AG04450 (cell line): ENCODE measurements around the gene THBS1. TPM values are rescaled to one million over a fixed set of nuclear protein-coding genes. Genes with fewer than 3 reads are reported as not detected.

Source experiments
- CTCF ChIA-PET: fragments of 300-600, 350-600 bp; formaldehyde crosslinking; extraction: SDS; loops from one replicate; lab custom pipeline; 2022; ENCODE audit warnings: antibody characterized with exemption, inconsistent platforms; lab: Charles Lee
- POLR2A ChIA-PET: fragments of 350-600 bp; formaldehyde crosslinking; extraction: SDS; loops from one replicate; lab custom pipeline; 2021; ENCODE audit warnings: antibody characterized with exemption, inconsistent platforms; lab: Yijun Ruan, JAX
- DNase-seq: peaks from one replicate; pipeline ENCODE4 v3.0.0-alpha.2; 2011; ENCODE audit warnings: low read depth, low spot score
- H3K27ac ChIP-seq: one replicate; pipeline ENCODE4 v1.5.1; 2012; ENCODE audit warnings: low read depth, low read length, control low read depth
- H3K27me3 ChIP-seq: one replicate; pipeline ENCODE4 v1.6.0; 2012; ENCODE audit warnings: low read length; ENCODE audit not compliant: control insufficient read depth, insufficient read depth
- H3K4me3 ChIP-seq: 2 replicates; pipeline ENCODE4 v1.5.1; 2011; ENCODE audit warnings: mild to moderate bottlenecking, low read depth, low read length, control low read depth
- H3K9me3 ChIP-seq: 2 replicates; pipeline ENCODE4 v1.5.1; 2012; ENCODE audit warnings: low read length; ENCODE audit not compliant: control insufficient read depth, insufficient read depth
- polyA plus RNA-seq: library from polyadenylated mRNA; depleted of rRNA; stranded (reverse); fragments of >200 nt; gene quantifications from 2 replicates; pipeline ENCODE4 v1.2.3, GENCODE V29; 2011
- TF ChIP-seq, protein P1 (sequence below): IDR thresholded peaks from 2 replicates; pipeline ENCODE4 v1.5.1; 2011; ENCODE audit warnings: low read depth, low read length, control low read depth, inconsistent platforms

The THBS1 gene
- polyA plus RNA-seq, 1 experiment: 686 TPM

DNA sequence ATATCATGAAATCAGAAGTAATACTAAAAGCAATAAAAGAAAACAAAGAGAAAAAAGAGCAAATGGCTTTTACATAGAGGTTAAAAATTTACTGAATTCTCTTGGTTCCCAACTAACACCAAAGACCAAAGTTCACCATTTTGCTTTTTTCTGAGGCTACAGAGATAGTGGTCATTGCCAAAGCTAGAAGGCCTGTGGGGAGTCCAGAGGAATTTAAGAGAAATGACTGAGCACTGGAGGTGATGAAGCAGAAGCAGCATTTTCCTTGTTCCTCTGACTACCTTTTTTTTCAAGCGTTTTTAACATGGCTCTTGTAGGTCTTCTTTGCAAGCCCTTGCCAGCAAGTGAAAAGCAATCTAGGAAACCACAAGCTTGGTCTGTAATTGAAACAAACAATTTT lies 58.2 kb downstream of the THBS1 start:
- no peak overlapping the region for H3K27ac ChIP-seq
- H3K27me3 ChIP-seq: no peaks in the 10 kb centered on the region
- DNase-seq: no peak
- H3K4me3 ChIP-seq: no peak overlapping the region
- TF ChIP-seq, protein P1, sequence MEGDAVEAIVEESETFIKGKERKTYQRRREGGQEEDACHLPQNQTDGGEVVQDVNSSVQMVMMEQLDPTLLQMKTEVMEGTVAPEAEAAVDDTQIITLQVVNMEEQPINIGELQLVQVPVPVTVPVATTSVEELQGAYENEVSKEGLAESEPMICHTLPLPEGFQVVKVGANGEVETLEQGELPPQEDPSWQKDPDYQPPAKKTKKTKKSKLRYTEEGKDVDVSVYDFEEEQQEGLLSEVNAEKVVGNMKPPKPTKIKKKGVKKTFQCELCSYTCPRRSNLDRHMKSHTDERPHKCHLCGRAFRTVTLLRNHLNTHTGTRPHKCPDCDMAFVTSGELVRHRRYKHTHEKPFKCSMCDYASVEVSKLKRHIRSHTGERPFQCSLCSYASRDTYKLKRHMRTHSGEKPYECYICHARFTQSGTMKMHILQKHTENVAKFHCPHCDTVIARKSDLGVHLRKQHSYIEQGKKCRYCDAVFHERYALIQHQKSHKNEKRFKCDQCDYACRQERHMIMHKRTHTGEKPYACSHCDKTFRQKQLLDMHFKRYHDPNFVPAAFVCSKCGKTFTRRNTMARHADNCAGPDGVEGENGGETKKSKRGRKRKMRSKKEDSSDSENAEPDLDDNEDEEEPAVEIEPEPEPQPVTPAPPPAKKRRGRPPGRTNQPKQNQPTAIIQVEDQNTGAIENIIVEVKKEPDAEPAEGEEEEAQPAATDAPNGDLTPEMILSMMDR: no peak
- ChIA-PET POLR2A (no interaction called here), CTCF (interaction anchor here (1.4 kb wide), 1 partner anchor 9 kb away, joined by 3 read pairs; no protein-coding TSS in a partner anchor)
- H3K9me3 ChIP-seq: no peaks in the 10 kb centered on the region

DNA sequence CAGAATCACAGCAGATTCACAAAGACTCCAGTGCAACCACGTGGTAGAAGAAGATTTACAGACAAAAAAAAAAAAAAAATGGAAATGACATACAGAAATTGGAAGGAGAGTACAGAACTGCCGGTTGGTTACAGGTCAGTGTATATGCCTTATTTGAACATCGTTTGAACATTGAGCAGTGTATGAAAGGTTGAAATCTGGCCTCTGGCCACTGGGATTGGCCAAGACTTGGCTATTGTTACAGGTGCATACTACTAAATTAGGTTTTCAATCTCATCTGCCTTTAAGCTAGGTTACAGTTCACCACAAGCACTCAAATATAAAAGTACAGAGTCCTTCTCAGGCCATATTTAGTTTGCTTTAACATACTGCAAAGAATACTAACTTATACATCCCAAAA lies 59.8 kb downstream of the THBS1 start:
- Histone ChIP-seq H3K27me3 (no peaks in the 10 kb centered on the region), H3K4me3 (no peak overlapping the region), H3K9me3 (no peaks in the 10 kb centered on the region; the same call in 1 of the 2 replicates), H3K27ac (no peak overlapping the region)
- TF ChIP-seq, protein P1: no peak
- CTCF ChIA-PET: interaction anchor here (3.0 kb wide), 1 partner anchor 116 kb away, joined by 8 read pairs; no protein-coding TSS in a partner anchor
- POLR2A ChIA-PET: no interaction called here
- no peak for DNase-seq

DNA sequence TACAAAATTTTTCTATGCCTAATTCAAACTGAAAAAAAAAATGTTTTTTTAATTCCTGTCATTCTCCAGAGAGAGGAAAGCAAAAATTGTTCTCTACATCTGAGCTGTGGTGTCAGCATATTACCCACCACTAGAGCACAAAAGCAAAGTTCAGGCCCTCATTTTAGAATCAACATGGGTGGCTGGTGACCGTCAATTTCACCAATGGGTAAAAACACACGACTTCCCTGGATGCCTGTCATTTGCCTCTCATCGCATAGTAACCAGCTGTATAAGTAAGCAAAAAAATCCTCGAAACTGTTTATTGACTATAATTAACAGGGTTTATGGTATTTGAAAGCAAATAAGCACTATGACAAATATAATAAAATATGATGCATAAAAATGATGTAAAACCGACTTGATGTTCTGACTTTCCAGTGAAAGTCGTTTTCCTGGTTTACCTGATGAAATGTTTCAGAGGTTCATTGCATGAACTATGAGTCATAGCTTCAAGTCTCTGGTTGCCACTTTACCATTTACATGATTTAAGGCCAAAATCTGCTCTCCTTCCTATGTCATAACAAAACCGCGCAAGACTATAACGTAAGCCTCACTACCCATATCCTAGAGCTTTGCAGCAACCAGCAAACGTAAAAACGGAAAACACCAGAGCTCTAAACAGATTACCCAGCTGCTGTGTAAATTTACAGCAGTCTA lies 60.5 kb downstream of the THBS1 start:
- CTCF ChIA-PET: interaction anchor here (1.4 to 3.0 kb wide), 2 partner anchors 12 to 116 kb away, joined by 3 to 8 read pairs; no protein-coding TSS in a partner anchor
- no peak for DNase-seq
- POLR2A ChIA-PET: no interaction called here

DNA sequence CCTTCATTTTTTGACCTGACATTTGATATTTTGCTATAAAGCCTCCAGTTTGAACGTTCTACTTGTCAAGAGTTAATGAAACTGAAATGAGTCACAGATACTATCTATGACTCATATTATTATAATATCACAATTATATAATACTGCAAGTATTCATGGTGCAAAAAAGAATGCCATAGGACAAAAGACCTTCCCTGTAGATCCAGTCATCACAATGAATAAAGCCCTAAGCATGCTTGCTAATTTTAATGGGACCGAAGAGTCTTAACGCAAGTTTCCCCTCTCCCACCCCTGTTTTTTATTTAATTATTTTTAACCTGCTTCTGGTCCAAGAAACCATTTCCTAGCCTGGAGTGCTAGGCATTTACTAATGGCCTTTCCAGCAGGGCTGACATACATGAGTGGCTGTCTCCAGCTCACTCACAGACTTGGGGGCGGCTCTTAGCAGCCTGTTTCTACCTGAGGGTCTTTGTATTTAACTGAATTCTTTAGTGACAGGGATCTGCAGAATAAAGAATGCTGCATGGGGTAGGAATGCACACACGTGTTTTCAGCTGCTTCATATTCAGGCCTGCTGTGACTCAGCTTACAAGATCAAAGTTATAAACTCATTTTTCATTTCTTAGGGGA lies 61.2 kb downstream of the THBS1 start:
- Histone ChIP-seq H3K4me3 (no peak overlapping the region), H3K9me3 (no peaks in the 10 kb centered on the region; the same call in 1 of the 2 replicates), H3K27ac (peak overlapping the region; percentile 23), H3K27me3 (no peaks in the 10 kb centered on the region)
- ChIA-PET CTCF (interaction anchor here (1.4 to 3.0 kb wide), 2 partner anchors 13 to 115 kb away, joined by 3 to 8 read pairs; no protein-coding TSS in a partner anchor), POLR2A (no interaction called here)
- peak; percentile 47 for DNase-seq
- TF ChIP-seq, protein P1: no peak

More for the DNA sequence above, 60.5 kb downstream of the THBS1 start:
- Histone ChIP-seq H3K4me3 (no peak overlapping the region), H3K27me3 (no peaks in the 10 kb centered on the region), H3K27ac (no peak overlapping the region), H3K9me3 (no peaks in the 10 kb centered on the region; the same call in 1 of the 2 replicates)
- TF ChIP-seq, protein P1: no peak

DNA sequence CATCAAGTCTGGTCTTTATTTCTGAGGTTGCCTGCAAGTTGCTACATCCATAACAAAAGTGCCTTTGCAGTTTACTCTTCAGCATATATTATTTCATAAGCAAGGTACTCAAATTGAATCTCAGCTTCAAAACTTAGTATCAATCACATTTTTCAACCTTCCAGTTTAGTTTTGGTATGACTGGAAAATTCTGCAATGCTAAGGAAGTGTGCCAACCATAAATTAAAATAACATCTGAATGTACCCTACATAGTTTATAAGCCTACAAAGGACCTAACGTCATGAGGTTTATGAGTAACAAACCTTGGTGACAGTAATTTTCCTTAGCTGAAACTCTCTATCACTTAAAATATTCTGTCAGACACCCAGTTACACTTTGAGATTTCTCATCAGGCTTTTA lies 62.8 kb downstream of the THBS1 start:
- Histone ChIP-seq H3K9me3 (no peaks in the 10 kb centered on the region; the same call in 1 of the 2 replicates), H3K27ac (no peak overlapping the region), H3K4me3 (no peak overlapping the region), H3K27me3 (no peaks in the 10 kb centered on the region)
- POLR2A ChIA-PET: no interaction called here
- DNase-seq: no peak
- CTCF ChIA-PET: no interaction called here
- TF ChIP-seq, protein P1: no peak
